Panc1 (cell line): Measurements from ENCODE around the gene DYTN. TPM values are rescaled to one million over a fixed set of nuclear protein-coding genes. Genes with fewer than 3 reads are reported as not detected.

ENCODE experiments used
- ATAC-seq: fragments of 200-7000 bp; cut with Tn5 transposase; 2 replicates; pipeline ENCODE4 v1.9.1; 2020; ENCODE audit warnings: mild to moderate bottlenecking, moderate library complexity
- BruUV-seq: library from RNA; stranded (reverse); fragments of 400-500 nt; replicated peaks from 2 replicates; lab custom pipeline; 2021; lab: Mats Ljungman, UMichigan
- CTCF ChIA-PET: fragments of 300-600 bp; sonication (Branson Sonifier 250); formaldehyde crosslinking; loops from one replicate; lab custom pipeline; 2022; ENCODE audit warnings: antibody characterized with exemption; lab: Charles Lee
- POLR2A ChIA-PET: fragments of 300-600 bp; sonication (Branson Sonifier 250); formaldehyde crosslinking; loops from one replicate; lab custom pipeline; 2022; ENCODE audit warnings: antibody characterized with exemption; lab: Charles Lee
- DNase-seq: peaks from one replicate; pipeline ENCODE4 v3.0.0-alpha.2; 2010; ENCODE audit warnings: low read depth, low spot score
- H3K27ac ChIP-seq: 2 replicates; pipeline ENCODE4 v1.5.1; 2011; ENCODE audit warnings: mild to moderate bottlenecking, low read length, inconsistent platforms
- H3K27me3 ChIP-seq: fragments of 200-500 bp; sonication (Bioruptor generic); 2 replicates; pipeline ENCODE4 v1.6.0; 2014; ENCODE audit warnings: low read length, inconsistent platforms; ENCODE audit not compliant: control insufficient read depth, insufficient read depth
- H3K36me3 ChIP-seq: fragments of 200-500 bp; sonication (Bioruptor generic); 2 replicates; pipeline ENCODE4 v1.5.1; 2014; ENCODE audit warnings: inconsistent platforms, mild to moderate bottlenecking, low read length, moderate library complexity; ENCODE audit not compliant: control insufficient read depth, insufficient read depth
- H3K4me1 ChIP-seq: 2 replicates; pipeline ENCODE4 v1.5.1; 2011; ENCODE audit warnings: inconsistent platforms, mild to moderate bottlenecking, low read length, moderate library complexity; ENCODE audit not compliant: control insufficient read depth, insufficient read depth
- H3K4me3 ChIP-seq, 2 experiments: 2 replicates each; pipeline ENCODE4 v1.5.1; 2011 to 2012; ENCODE audit warnings: low read depth in 2 of 2, low read length in 2 of 2, mild to moderate bottlenecking in 2 of 2, inconsistent platforms in 1 of 2, moderate library complexity in 1 of 2
- H3K9me3 ChIP-seq: fragments of 200-500 bp; sonication (Bioruptor generic); 2 replicates; pipeline ENCODE4 v1.5.1; 2014; ENCODE audit warnings: low read depth, mild to moderate bottlenecking, inconsistent platforms, low read length, moderate library complexity; ENCODE audit not compliant: control insufficient read depth, insufficient read depth
- CTCF ChIP-seq: fragments of 450-650 bp; IDR thresholded peaks from 2 replicates; pipeline ENCODE4 v1.5.1; 2017; ENCODE audit warnings: mild to moderate bottlenecking
- POLR2AphosphoS5 ChIP-seq: IDR thresholded peaks from 2 replicates; pipeline ENCODE4 v1.6.1; 2012; ENCODE audit warnings: mild to moderate bottlenecking, low read depth, low read length, moderate library complexity
- REST ChIP-seq, 2 experiments: IDR thresholded peaks; 2 replicates each; pipeline ENCODE4 v1.6.1; 2011 to 2012; ENCODE audit warnings: low read depth in 2 of 2, control low read depth in 1 of 2, low read length in 1 of 2, mild to moderate bottlenecking in 1 of 2, moderate library complexity in 1 of 2; ENCODE audit not compliant: insufficient read depth in 1 of 2
- SIN3A ChIP-seq: IDR thresholded peaks from 2 replicates; pipeline ENCODE4 v1.6.1; 2012; ENCODE audit warnings: low read depth, mild to moderate bottlenecking, low read length, moderate library complexity, borderline replicate concordance; ENCODE audit not compliant: insufficient read depth
- TCF7L2 ChIP-seq: IDR thresholded peaks from 2 replicates; pipeline ENCODE4 v1.6.1; 2011; ENCODE audit warnings: mild to moderate bottlenecking, low read depth, low read length, inconsistent platforms
- in situ Hi-C: cut with HindIII; loops from 2 replicates; pipeline ENCODE4 v1.10.0; 2016; ENCODE audit warnings: low sequenced_read_pairs, low pct_unique_long_range_greater_than_20kb
- intact Hi-C: fragments of 100-400 bp; cut with micrococcal nuclease; formaldehyde crosslinking; loops from one replicate; pipeline ENCODE4 v1.10.0; 2022; ENCODE audit not compliant: unreplicated experiment
- total RNA-seq: library from RNA; stranded (reverse); gene quantifications from one replicate; pipeline ENCODE4 v1.2.1, GENCODE V29; 2021; ENCODE audit not compliant: unreplicated experiment

DYTN gene
- total RNA-seq, 1 experiment from 2014 or later = not detected

- no peaks in the 10 kb centered on the region for H3K9me3 ChIP-seq
- DNase-seq (no peak), ATAC-seq (no peak)
- no TSS peak for BruUV-seq
- CTCF ChIA-PET = no interaction called here
- POLR2A ChIA-PET = no interaction called here
- in situ Hi-C loops = no loop called here
- H3K4me1 ChIP-seq = no peaks in the 10 kb centered on the region
- TF ChIP-seq POLR2AphosphoS5 (no peak), REST (IDR thresholded peaks at IDR 0.05; ENCODE audit: insufficient read depth in 1 of 2, low read depth in 2 of 2, low read length in 1 of 2) (no peak), CTCF (no peak), TCF7L2 (no peak), SIN3A (no peak)
- no peaks in the 10 kb centered on the region for H3K36me3 ChIP-seq
- no peak overlapping the region for H3K27ac ChIP-seq
- intact Hi-C loops = loop anchor here (10.0 kb wide), 1 partner anchor 116 kb away; no protein-coding TSS in a partner anchor
- H3K27me3 ChIP-seq = no peaks in the 10 kb centered on the region; the same call in none of the 2 replicates
- H3K4me3 ChIP-seq = no peak overlapping the region
Measured at GRCh38 chr2:206670531-206671319, 47.5 kb downstream of the DYTN start.

GRCh38 chr2:206665251-206665650 is 52.9 kb downstream of the DYTN start:
- no peaks in the 10 kb centered on the region for H3K9me3 ChIP-seq
- ATAC-seq (no peak), DNase-seq (no peak)
- TF ChIP-seq CTCF = no peak
- no peak for TF ChIP-seq REST (IDR thresholded peaks at IDR 0.05; ENCODE audit: insufficient read depth in 1 of 2, low read depth in 2 of 2, low read length in 1 of 2)
- TF ChIP-seq TCF7L2 = no peak
- TF ChIP-seq SIN3A = no peak
- TF ChIP-seq POLR2AphosphoS5 = no peak
- H3K4me3 ChIP-seq = no peak overlapping the region
- H3K4me1 ChIP-seq = no peaks in the 10 kb centered on the region
- no peaks in the 10 kb centered on the region for H3K36me3 ChIP-seq
- ChIA-PET CTCF (no interaction called here), POLR2A (no interaction called here)
- H3K27me3 ChIP-seq = peaks cover 2% of the 10 kb centered on the region
- intact Hi-C loops (no loop called here), in situ Hi-C loops (no loop called here)
- no peak overlapping the region for H3K27ac ChIP-seq
- no TSS peak for BruUV-seq
